Smooth muscle cell (in vitro differentiated cells): ENCODE data around the gene ERP44. TPM values are rescaled to one million over a fixed set of nuclear protein-coding genes. Genes with fewer than 3 reads are reported as not detected.

Source experiments
- DNase-seq: peaks from one replicate; lab custom pipeline; 2025; ENCODE audit not compliant: unreplicated experiment; lab: John Stamatoyannopoulos, UW
- H2AFZ ChIP-seq: fragments of 200-600 bp; sonication (generic); 2 replicates; pipeline ENCODE4 v1.6.0; 2016; ENCODE audit warnings: antibody characterized with exemption, low read depth, mild to moderate bottlenecking
- H3F3A ChIP-seq: fragments of 200-600 bp; sonication (generic); 2 replicates; pipeline ENCODE4 v1.6.0; 2017; ENCODE audit warnings: antibody characterized with exemption, low read depth
- H3K27ac ChIP-seq: fragments of 200-600 bp; sonication (generic); 2 replicates; pipeline ENCODE4 v1.5.1; 2016; ENCODE audit warnings: low read depth, mild to moderate bottlenecking
- H3K27me3 ChIP-seq: fragments of 200-600 bp; sonication (generic); 2 replicates; pipeline ENCODE4 v1.6.1; 2016; ENCODE audit warnings: low read depth, mild to moderate bottlenecking
- H3K36me3 ChIP-seq: fragments of 200-600 bp; sonication (generic); 2 replicates; pipeline ENCODE4 v1.5.1; 2016; ENCODE audit warnings: low read depth
- H3K4me1 ChIP-seq: fragments of 200-600 bp; sonication (generic); 2 replicates; pipeline ENCODE4 v1.5.1; 2016; ENCODE audit warnings: low read depth
- H3K4me2 ChIP-seq: fragments of 200-600 bp; sonication (generic); 2 replicates; pipeline ENCODE4 v1.6.0; 2016; ENCODE audit warnings: mild to moderate bottlenecking
- H3K4me3 ChIP-seq: fragments of 200-600 bp; sonication (generic); 2 replicates; pipeline ENCODE4 v1.5.1; 2016; ENCODE audit warnings: mild to moderate bottlenecking
- H3K79me2 ChIP-seq: fragments of 200-600 bp; sonication (generic); 2 replicates; pipeline ENCODE4 v1.6.0; 2016; ENCODE audit warnings: low read depth, mild to moderate bottlenecking
- H3K9ac ChIP-seq: fragments of 200-600 bp; sonication (generic); 2 replicates; pipeline ENCODE4 v1.6.0; 2016; ENCODE audit warnings: low read depth
- H3K9me3 ChIP-seq: fragments of 200-600 bp; sonication (generic); replicated peaks from 2 replicates; pipeline ENCODE4 v1.5.1; 2016; ENCODE audit warnings: low read depth
- H4K20me1 ChIP-seq: fragments of 200-600 bp; sonication (generic); 2 replicates; pipeline ENCODE4 v1.6.0; 2016; ENCODE audit warnings: low read depth
- WGBS: methylation state at CpG from one replicate; pipeline ENCODE4 v1.1.7; 2016; ENCODE audit warnings: low lambda C conversion rate; 5-methylcytosine and 5-hydroxymethylcytosine counted together
- polyA plus RNA-seq: library from polyadenylated mRNA; unstranded; fragments of >200 nt; fragmentation: Nextera tagmentation; extraction: Ambion mirVana; gene quantifications from 2 replicates; pipeline ENCODE4 v1.2.1, GENCODE V29; 2016
- total RNA-seq: library from RNA; depleted of rRNA; stranded (reverse); fragments of >200 nt; gene quantifications from 2 replicates; pipeline ENCODE4 v1.2.3, GENCODE V29; 2014
- TF ChIP-seq, protein P1 (sequence below): fragments of 200-600 bp; sonication (generic); IDR thresholded peaks from 2 replicates; pipeline ENCODE4 v1.5.1; 2017; ENCODE audit warnings: borderline replicate concordance, mild to moderate bottlenecking, antibody characterized with exemption; ENCODE audit not compliant: insufficient read depth, poor library complexity, severe bottlenecking

ERP44 gene
- total and polyA plus RNA-seq, 2 experiments from 2014 or later, result 32.0 to 38.5 TPM

- Histone ChIP-seq H3K9me3 (no peaks in the 10 kb centered on the region), H3K27me3 (no peaks in the 10 kb centered on the region), H3F3A (no peaks in the 10 kb centered on the region), H4K20me1 (peaks cover 56% of the 10 kb centered on the region), H3K4me2 (no peak overlapping the region), H3K4me1 (no peaks in the 10 kb centered on the region), H3K79me2 (peaks cover 20% of the 10 kb centered on the region), H2AFZ (no peak overlapping the region), H3K36me3 (no peaks in the 10 kb centered on the region), H3K4me3 (no peak overlapping the region), H3K27ac (no peak overlapping the region), H3K9ac (no peak overlapping the region)
- no peak for DNase-seq
- TF ChIP-seq, protein P1, sequence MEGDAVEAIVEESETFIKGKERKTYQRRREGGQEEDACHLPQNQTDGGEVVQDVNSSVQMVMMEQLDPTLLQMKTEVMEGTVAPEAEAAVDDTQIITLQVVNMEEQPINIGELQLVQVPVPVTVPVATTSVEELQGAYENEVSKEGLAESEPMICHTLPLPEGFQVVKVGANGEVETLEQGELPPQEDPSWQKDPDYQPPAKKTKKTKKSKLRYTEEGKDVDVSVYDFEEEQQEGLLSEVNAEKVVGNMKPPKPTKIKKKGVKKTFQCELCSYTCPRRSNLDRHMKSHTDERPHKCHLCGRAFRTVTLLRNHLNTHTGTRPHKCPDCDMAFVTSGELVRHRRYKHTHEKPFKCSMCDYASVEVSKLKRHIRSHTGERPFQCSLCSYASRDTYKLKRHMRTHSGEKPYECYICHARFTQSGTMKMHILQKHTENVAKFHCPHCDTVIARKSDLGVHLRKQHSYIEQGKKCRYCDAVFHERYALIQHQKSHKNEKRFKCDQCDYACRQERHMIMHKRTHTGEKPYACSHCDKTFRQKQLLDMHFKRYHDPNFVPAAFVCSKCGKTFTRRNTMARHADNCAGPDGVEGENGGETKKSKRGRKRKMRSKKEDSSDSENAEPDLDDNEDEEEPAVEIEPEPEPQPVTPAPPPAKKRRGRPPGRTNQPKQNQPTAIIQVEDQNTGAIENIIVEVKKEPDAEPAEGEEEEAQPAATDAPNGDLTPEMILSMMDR, result no peak
- 98% methylated on average over 25 of the region's 25 CpGs for WGBS
Observed at GRCh38 chr9:100117316-100117715, 18.5 kb upstream of the ERP44 start.

DNA sequence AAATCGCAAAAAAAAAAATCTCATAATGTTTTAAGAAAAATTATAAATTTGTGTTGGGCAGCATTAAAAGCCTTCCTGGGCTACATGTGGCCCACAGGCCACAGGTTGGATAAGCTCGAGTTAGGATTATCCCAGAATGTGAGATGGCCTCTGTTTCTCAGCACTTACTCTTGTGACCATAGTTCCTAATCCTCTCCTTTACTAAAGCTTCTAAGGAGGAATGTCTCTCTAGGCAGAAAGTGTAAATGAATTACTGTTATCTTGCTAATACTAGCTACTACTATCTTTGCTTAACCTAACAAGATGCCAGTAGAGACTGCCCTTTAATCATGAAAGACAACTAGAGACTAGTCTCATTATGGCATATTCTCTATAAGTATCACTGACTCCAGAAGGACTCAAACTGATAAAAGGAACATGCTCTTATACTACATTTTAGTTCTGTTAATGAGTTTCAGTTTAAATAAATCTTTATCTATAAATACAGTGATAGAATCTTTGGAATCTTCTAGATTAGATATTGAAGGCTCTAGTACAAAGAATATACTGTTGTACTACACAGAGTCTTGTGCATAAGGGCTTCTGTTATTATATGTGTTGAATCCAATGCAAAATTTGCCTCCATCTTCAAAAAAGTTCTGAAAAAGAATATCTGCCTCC is 14.0 kb upstream of the ERP44 start:
- no peak overlapping the region for H3K27ac ChIP-seq
- no peaks in the 10 kb centered on the region for H3K36me3 ChIP-seq
- H3F3A ChIP-seq, result no peaks in the 10 kb centered on the region
- TF ChIP-seq, protein P1, result no peak
- no peaks in the 10 kb centered on the region for H3K9me3 ChIP-seq
- DNase-seq, result no peak
- H2AFZ ChIP-seq, result no peak overlapping the region
- peaks cover 14% of the 10 kb centered on the region for H3K79me2 ChIP-seq
- H3K4me2 ChIP-seq, result no peak overlapping the region
- WGBS, result 53% methylated on average over 2 of the region's 2 CpGs
- peaks cover 71% of the 10 kb centered on the region for H4K20me1 ChIP-seq
- no peaks in the 10 kb centered on the region for H3K27me3 ChIP-seq
- no peak overlapping the region for H3K4me3 ChIP-seq
- peaks cover 4% of the 10 kb centered on the region for H3K4me1 ChIP-seq
- H3K9ac ChIP-seq, result no peak overlapping the region

DNA sequence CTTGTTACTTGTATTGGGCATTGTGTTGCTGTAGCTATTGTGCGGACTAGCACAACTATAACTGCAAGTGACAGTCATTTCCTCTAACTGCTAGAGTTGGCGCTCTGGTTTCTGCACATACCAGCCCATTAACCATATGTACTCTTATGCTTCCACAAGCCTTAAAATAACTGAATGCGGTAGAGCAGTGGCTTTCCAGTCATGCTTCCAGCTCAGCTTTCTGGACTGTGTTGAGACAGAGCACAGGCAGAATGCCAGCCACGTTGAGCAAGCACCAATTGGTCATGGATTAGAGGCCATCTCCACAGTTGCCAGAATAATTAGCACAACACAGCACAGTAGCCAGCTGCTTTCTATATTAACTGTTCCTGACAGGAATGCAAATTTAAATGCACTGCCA is 12.4 kb upstream of the ERP44 start:
- Histone ChIP-seq H3K27me3 (no peaks in the 10 kb centered on the region), H3K9ac (no peak overlapping the region), H3K27ac (peak overlapping the region; percentile 46), H3F3A (no peaks in the 10 kb centered on the region), H3K4me2 (peak overlapping the region; percentile 48), H3K4me1 (peaks cover 4% of the 10 kb centered on the region), H3K4me3 (no peak overlapping the region), H3K36me3 (peaks cover 12% of the 10 kb centered on the region), H4K20me1 (peaks cover 66% of the 10 kb centered on the region), H3K79me2 (peaks cover 10% of the 10 kb centered on the region), H2AFZ (no peak overlapping the region), H3K9me3 (no peaks in the 10 kb centered on the region)
- TF ChIP-seq, protein P1, result no peak
- 32% methylated on average over 4 of the region's 4 CpGs for WGBS
- peak; percentile 22 for DNase-seq

GRCh38 chr9:100108559-100108958 is 9.8 kb upstream of the ERP44 start:
- TF ChIP-seq, protein P1, result no peak
- H4K20me1 ChIP-seq, result peaks cover 55% of the 10 kb centered on the region
- no peak overlapping the region for H3K27ac ChIP-seq
- H3F3A ChIP-seq, result no peaks in the 10 kb centered on the region
- no peak overlapping the region for H3K9ac ChIP-seq
- no peak overlapping the region for H3K4me3 ChIP-seq
- peaks cover 4% of the 10 kb centered on the region for H3K4me1 ChIP-seq
- H3K27me3 ChIP-seq, result no peaks in the 10 kb centered on the region
- H3K36me3 ChIP-seq, result peaks cover 16% of the 10 kb centered on the region
- no peaks in the 10 kb centered on the region for H3K79me2 ChIP-seq
- no peak overlapping the region for H2AFZ ChIP-seq
- H3K9me3 ChIP-seq, result no peaks in the 10 kb centered on the region
- H3K4me2 ChIP-seq, result no peak overlapping the region
- 94% methylated on average over 2 of the region's 2 CpGs for WGBS
- DNase-seq, result no peak
